ENCODE measurements around the gene ZNF625.

The ZNF625 gene

GRCh38 chr19:12156223-12157058, at the start of gene ZNF625:
Gene ZNF625, minus strand, starts transcription at chr19:12156734. Its CDS starts 176 bp downstream, at chr19:12156558.
- no peak for DNase-seq (ENCODE audit: low read depth)

GRCh38 chr19:12205296-12205695, 48.8 kb upstream of the ZNF625 start:
- no peak for DNase-seq (ENCODE audit: low read depth)

- DNase-seq (ENCODE audit: low read depth): peak; percentile 10
Measured at GRCh38 chr19:12202250-12202649, 45.7 kb upstream of the ZNF625 start.

DNA sequence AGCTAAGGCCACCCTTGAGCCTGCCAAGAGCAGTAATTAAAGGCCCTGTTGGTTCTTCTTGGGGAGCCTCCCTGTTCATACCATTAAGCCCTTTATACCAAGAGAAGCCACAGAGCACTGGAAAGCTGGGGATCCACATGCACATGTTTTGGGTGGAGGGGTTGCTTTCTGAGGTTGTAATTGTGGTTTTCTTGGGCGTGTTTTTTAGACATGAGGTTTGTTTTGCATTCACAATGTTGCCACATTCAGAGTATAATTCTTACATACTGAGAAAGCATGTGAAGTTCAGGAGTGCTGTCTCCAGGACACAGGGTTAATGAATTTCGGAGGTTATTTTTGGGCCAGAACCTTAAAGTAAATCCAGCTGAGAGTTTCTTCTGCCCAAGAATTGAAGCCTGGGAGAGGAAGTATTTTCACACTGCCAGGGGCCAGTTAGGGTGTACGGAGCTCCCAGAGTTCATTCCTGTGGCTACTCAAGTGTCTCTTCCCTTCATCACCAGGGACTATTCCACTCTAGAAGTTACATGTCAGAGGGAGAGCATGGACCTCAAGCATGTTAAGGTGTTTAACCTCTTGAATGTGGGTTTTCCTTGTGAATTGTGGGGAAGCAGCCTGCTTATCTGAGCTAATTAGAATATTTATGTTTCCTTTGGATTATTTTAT, 43.4 kb upstream of the ZNF625 start:
- DNase-seq (ENCODE audit: low read depth): no peak

- no peak for DNase-seq (ENCODE audit: low read depth)
Measured at GRCh38 chr19:12198136-12198535, 41.6 kb upstream of the ZNF625 start.

DNA sequence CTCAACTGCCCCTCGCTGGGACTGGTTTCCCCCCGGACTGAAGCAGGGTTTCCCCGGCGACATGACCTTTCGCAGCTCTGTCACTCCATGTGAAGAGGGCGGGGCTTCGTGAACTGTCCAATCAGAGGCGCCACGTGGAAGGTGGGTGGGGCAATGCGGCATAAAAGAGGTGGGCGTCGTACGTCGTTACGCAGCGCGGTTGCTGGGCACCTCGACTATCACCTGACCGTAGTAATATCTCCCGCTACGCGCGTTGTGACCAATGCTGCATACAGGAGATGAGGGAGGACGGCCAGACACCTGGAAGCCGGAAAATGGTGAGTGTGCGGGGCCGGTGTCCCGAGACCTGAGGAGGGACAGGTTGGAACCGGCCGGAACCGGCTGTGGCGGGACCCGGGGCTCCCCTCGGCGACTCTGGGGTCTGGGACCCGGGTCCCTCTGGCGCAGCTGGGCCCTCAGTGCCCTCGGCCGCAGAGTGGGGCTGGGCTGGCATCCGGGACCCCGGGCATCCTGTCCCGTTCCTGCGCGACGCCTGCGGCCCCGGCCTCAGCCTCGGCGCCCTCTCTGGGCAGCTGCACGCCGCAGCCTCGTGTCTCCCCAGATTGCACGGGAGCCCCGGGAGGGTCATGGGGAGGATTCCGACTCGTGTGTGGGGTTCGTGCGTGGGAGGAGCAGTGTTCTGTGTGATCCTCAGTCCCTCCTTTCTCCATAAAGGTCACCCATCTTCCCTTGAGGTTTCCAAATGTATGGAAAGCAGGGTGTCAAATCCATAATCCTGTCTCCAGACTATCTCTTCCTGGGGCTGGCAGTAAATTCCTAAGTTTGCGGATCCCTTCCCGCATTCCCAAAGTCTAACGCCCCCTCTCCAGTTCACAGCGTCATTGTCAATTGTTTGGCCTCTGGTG, 38.5 kb upstream of the ZNF625 start:
- DNase-seq (ENCODE audit: low read depth): peak; percentile 8

GRCh38 chr19:12187625-12188024, 31.1 kb upstream of the ZNF625 start:
- no peak for DNase-seq (ENCODE audit: low read depth)

- no peak for DNase-seq (ENCODE audit: low read depth)
Measured at GRCh38 chr19:12180377-12180776, 23.8 kb upstream of the ZNF625 start.

DNA sequence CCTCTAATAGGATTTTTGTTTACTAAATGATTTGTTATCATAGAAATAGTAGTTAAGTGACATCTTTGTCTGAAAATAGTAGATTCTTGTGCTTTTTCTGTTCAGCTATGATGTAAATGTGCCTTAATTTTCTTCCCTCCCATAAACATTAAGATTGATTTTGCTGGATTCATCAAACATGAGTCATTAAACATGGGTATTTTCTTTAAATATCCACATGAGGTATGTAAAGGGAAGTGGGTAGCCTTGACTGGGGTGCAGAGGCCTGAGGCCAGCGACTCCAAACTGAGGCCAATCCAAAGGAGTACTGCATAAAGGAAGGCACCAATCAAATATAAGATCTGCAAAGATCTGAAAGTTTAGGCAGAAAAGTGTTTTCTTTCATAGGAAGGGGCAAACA, 10.1 kb upstream of the ZNF625 start:
- DNase-seq (ENCODE audit: low read depth): no peak

GRCh38 chr19:12163826-12164225, 7.3 kb upstream of the ZNF625 start:
- no peak for DNase-seq (ENCODE audit: low read depth)

GRCh38 chr19:12162882-12163806, 6.6 kb upstream of the ZNF625 start, which contains the start of gene ZNF136:
Gene ZNF136, plus strand, starts transcription at chr19:12163096. Its CDS starts 108 bp downstream, at chr19:12163204.
- peak; percentile 87 for DNase-seq (ENCODE audit: low read depth)

DNA sequence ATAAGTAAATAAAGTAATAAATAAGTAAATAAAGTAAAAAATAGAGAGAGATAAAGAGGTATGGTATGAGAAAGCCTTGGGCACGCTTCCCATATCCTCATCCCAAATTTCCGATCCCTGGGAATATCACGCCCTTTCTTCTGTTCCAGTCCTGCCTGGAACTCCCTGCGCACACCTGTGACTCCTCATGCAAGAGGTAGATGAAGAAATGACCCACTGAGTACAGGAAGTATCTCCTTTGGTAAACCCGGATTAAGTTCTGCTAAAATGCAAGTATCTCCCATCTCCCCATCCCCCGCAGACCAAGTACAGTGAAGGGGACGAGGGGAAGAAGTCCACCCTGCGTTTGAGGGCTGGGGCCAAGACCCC, 6.0 kb upstream of the ZNF625 start:
- no peak for DNase-seq (ENCODE audit: low read depth)

GRCh38 chr19:12159773-12160414, 3.4 kb upstream of the ZNF625 start:
- no peak for DNase-seq (ENCODE audit: low read depth)

DNA sequence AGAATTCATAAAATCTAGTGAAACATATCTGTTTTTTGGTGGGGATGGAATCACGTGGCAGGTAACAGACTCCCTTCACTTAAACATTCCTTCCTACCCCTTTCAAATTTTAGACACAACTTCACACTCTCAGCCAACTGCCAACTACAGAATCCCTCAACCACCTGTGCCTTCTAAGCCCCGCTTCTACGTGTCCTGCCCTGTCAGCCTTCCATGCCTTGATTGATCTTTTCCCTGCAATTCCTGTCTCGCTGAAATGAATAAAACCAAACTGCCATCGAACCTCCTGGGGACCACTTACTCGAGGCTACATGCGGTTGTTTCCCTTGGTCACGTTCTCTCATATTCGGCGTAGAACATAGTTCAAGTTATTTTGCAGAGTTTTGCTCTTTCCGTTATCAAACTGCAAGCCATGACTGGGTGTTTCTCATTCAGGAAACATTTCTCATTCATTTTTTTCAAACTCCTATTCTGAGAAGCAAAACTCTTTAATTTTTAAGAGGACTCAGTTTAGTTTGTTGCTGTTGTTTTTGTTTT, 1.1 kb downstream of the ZNF625 start:
- no peak for DNase-seq (ENCODE audit: low read depth)

DNA sequence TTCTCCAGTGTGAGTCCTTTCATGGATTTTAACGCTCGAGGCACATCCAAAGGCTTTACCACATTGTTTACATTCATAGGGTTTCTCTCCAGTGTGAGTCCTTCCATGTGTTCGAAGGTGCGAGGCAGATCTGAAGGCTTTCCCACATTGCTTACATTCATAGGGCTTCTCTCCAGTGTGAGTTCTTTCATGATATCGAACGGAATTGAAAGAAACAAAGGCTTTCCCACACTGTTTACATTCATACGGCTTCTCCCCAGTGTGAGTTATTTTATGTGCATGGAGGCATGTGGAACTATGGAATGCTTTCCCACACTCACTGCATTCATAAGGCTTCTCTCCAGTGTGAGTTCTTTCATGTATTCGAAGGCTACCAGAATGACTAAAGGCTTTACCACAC, 11.2 kb downstream of the ZNF625 start:
- DNase-seq (ENCODE audit: low read depth): no peak

DNA sequence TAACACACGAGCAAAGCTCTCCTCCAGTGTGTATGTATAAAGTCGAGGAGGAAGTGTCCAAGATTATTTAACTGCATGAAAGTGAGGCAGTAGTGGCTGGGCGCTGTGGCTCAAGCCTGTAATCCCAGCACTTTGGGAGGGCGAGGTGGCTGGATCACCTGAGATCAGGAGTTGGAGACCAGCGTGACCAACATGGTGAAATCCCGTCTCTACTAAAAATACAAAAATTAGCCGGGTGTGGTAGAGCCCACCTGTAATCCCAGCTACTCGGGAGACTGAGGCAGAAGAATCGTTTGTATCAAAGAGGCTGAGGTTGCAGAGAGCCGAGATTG, 15.2 kb downstream of the ZNF625 start:
- DNase-seq (ENCODE audit: low read depth): no peak

DNA sequence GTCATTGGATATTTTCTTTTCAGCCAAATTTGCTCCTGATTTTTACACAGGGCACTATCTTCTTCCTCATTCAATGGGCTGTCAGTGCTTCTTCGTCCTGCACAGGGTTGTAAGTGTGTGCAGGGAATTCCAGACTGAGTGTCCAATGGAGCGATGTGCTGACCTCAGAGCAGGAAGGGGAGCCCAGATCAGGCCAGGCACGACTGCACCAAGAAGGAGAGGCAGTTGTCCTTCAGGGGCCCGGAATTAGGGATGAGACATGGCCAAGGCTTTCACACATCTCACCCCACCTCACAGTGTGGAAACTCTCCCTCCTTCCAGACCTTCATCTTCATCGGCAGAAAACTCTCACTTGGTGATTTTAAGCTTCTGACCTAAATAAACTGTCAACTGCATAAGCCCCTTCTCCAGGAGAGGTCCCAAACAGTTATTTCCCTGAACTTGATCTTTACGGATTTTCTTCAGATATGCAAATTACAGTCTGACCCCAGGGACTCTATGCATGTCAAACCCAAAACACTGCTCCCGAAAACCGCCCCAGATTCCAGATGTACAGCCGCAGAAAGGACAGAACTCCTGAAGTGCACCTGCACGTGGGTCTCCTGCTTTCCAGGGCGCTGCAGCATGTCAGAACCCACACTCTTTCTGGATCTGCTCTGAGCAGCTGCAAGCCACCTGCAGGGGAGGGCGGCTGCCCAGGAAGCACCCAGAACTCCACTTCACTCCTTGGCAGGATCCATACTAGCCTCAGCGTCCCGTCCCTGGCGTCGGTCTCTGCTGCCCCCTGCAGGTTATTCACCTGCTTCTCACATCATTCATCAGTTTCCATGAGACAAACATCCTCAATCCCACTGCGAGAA, 15.8 kb downstream of the ZNF625 start:
- DNase-seq (ENCODE audit: low read depth): peak; percentile 57

DNA sequence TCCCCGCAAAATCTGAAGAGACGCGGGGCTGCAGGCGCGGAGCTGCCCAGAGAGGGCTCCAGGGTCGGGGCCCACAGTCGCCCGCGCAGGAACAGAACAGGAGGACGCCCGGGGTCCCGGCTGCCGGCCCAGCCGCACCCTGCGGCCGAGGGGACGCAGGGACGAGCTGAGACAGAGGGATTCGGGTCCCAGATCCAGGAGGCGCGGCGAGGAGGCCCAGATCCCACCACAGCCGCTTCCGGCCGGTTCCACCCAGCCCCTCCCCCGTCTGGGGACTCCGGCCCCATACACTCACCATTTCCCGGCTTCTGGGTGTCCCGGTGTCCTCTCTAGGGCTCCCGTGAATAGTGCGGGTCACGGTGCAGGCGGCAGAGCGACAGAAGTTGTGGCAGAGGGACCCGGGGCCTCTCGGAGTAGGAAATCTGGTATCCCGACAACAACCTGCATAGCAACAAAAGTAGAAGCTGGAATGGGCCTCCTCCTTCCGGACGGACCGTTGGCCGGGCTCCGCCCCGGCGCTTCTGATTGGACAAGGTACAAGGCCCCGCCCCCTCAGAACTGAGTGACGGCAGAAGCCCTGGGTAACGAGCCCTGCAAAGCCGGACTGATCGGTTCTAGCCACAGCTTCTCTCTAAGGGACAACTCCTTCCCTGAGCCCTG, 16.5 kb downstream of the ZNF625 start, which contains the start of gene ZNF20:
ZNF20 (minus strand) TSS at position 466 of the 660 bp plus-strand sequence; CDS start at position 298, 168 bp downstream.
- DNase-seq (ENCODE audit: low read depth): peak; percentile 72

GRCh38 chr19:12139269-12139668, 17.3 kb downstream of the ZNF625 start:
- DNase-seq (ENCODE audit: low read depth): no peak
